HepG2 (cell line): Measurements from ENCODE around the gene COL18A1. TPM values are rescaled to one million over a fixed set of nuclear protein-coding genes. Genes with fewer than 3 reads are reported as not detected.

Experiments
- ATAC-seq: fragments of 200-7000 bp; cut with Tn5 transposase; 3 replicates; pipeline ENCODE4 v1.9.1; 2020; ENCODE audit warnings: mild to moderate bottlenecking, moderate library complexity
- BruUV-seq: library from RNA; stranded (reverse); fragments of 400-500 nt; replicated peaks from 2 replicates; lab custom pipeline; 2021; lab: Mats Ljungman, UMichigan
- CTCF ChIA-PET: fragments of 300-600 bp; formaldehyde crosslinking; extraction: SDS; loops from one replicate; lab custom pipeline; 2021; ENCODE audit warnings: low total read pairs, inconsistent platforms, low intra/inter-chr PET ratio; lab: Yijun Ruan, JAX
- POLR2A ChIA-PET: fragments of 350-600 bp; sonication (Branson Sonifier 250); formaldehyde crosslinking; loops from one replicate; lab custom pipeline; 2020; ENCODE audit warnings: antibody characterized with exemption, inconsistent platforms; lab: Yijun Ruan, JAX
- DNase-seq: peaks from one replicate; pipeline ENCODE4 v3.0.0-alpha.2; 2015; ENCODE audit warnings: low spot score
- FAIRE-seq: peaks from 3 replicates; lab custom pipeline; 2011; peaks lifted over from hg19 to GRCh38; lab: Jason Lieb, UNC
- H2AFZ ChIP-seq: one replicate; pipeline ENCODE4 v1.6.1; 2011; ENCODE audit warnings: low read length, inconsistent platforms
- H3K27ac ChIP-seq: fragments of 300-600 bp; 3 replicates; pipeline ENCODE4 v1.8.0; 2011; ENCODE audit warnings: mixed run types, mild to moderate bottlenecking, mixed read lengths, low read length, inconsistent platforms; ENCODE audit not compliant: insufficient read depth; ENCODE audit errors: extremely low read length
- H3K27me3 ChIP-seq, 2 experiments: fragments of 200-600 bp in 1 of 2; 2 replicates in 1 of 2; 3 replicates in 1 of 2; pipeline versions ENCODE4 v1.6.0 to v1.8.0; 2011; ENCODE audit warnings: low read length in 2 of 2, mild to moderate bottlenecking in 2 of 2, moderate library complexity in 2 of 2, inconsistent platforms in 1 of 2; ENCODE audit not compliant: insufficient read depth in 2 of 2, control insufficient read depth in 1 of 2
- H3K36me3 ChIP-seq, 2 experiments: fragments of 200-600 bp in 1 of 2; replicated peaks in 1 of 2; 2 replicates in 1 of 2; 3 replicates in 1 of 2; pipeline versions ENCODE4 v1.5.1 to v1.8.0; 2011; ENCODE audit warnings: low read length in 2 of 2, inconsistent platforms in 1 of 2; ENCODE audit not compliant: insufficient read depth in 2 of 2, control insufficient read depth in 1 of 2
- H3K4me1 ChIP-seq: 2 replicates; pipeline ENCODE4 v1.5.1; 2012; ENCODE audit warnings: low read length, inconsistent platforms; ENCODE audit not compliant: insufficient read depth
- H3K4me2 ChIP-seq: 2 replicates; pipeline ENCODE4 v1.6.0; 2011; ENCODE audit warnings: low read depth, low read length, inconsistent platforms
- H3K4me3 ChIP-seq, 3 experiments: fragments of 200-600 bp in 1 of 3; sonication (generic), shearing (Covaris generic) in 1 of 3; replicated peaks in 1 of 3; 2 replicates each; pipeline ENCODE4 v1.5.1; 2011 to 2016; ENCODE audit warnings: low read length in 3 of 3, inconsistent platforms in 2 of 3, low read depth in 2 of 3, mild to moderate bottlenecking in 2 of 3, control low read depth in 1 of 3, mixed read lengths in 1 of 3; ENCODE audit not compliant: insufficient read depth in 1 of 3
- H3K79me2 ChIP-seq: one replicate; pipeline ENCODE4 v1.6.1; 2011; ENCODE audit warnings: low read length, inconsistent platforms; ENCODE audit not compliant: insufficient read depth
- H3K9ac ChIP-seq: 2 replicates; pipeline ENCODE4 v1.6.0; 2011; ENCODE audit warnings: mild to moderate bottlenecking, low read depth, low read length, inconsistent platforms; ENCODE audit not compliant: insufficient read depth
- H3K9me3 ChIP-seq: 2 replicates; pipeline ENCODE4 v1.5.1; 2012; ENCODE audit warnings: mild to moderate bottlenecking, low read length
- H4K20me1 ChIP-seq: 2 replicates; pipeline ENCODE4 v1.6.0; 2011; ENCODE audit warnings: inconsistent platforms, mild to moderate bottlenecking, low read length, moderate library complexity; ENCODE audit not compliant: insufficient read depth
- ADNP ChIP-seq: sonication (generic); formaldehyde crosslinking; IDR thresholded peaks from 2 replicates; pipeline ENCODE4 v1.4.0; 2020; ENCODE audit warnings: missing genetic modification reagents
- GATAD1 ChIP-seq: IDR thresholded peaks from 2 replicates; pipeline ENCODE4 v1.6.1; 2016; ENCODE audit warnings: missing genetic modification reagents, missing compliant biosample characterization
- GATAD2A ChIP-seq: IDR thresholded peaks from 2 replicates; pipeline ENCODE4 v1.6.1; 2016
- JARID2 ChIP-seq: sonication (generic); formaldehyde crosslinking; IDR thresholded peaks from 2 replicates; pipeline ENCODE4 v1.8.1; 2023; ENCODE audit warnings: missing genetic modification reagents, inconsistent platforms; ENCODE audit not compliant: insufficient replicate concordance
- MXD1 ChIP-seq: sonication (generic); formaldehyde crosslinking; IDR thresholded peaks from 2 replicates; pipeline ENCODE4 v1.4.0; 2020; ENCODE audit warnings: mild to moderate bottlenecking, missing genetic modification reagents
- WIZ ChIP-seq: sonication (generic); formaldehyde crosslinking; IDR thresholded peaks from 2 replicates; pipeline ENCODE4 v1.5.1; 2020; ENCODE audit warnings: mild to moderate bottlenecking, missing genetic modification reagents
- ZBTB4 ChIP-seq: sonication (generic); formaldehyde crosslinking; IDR thresholded peaks from 2 replicates; pipeline ENCODE4 v1.4.0; 2020; ENCODE audit warnings: missing genetic modification reagents, mild to moderate bottlenecking, borderline replicate concordance
- ZNF382 ChIP-seq: sonication (generic); formaldehyde crosslinking; IDR thresholded peaks from 2 replicates; pipeline ENCODE4 v1.5.0; 2020; ENCODE audit warnings: missing genetic modification reagents, mild to moderate bottlenecking, borderline replicate concordance
- ZNF572 ChIP-seq: sonication (generic); formaldehyde crosslinking; IDR thresholded peaks from 2 replicates; pipeline ENCODE4 v1.5.1; 2020; ENCODE audit warnings: mild to moderate bottlenecking, missing genetic modification reagents
- ZZZ3 ChIP-seq: sonication (generic); formaldehyde crosslinking; IDR thresholded peaks from 2 replicates; pipeline ENCODE4 v1.4.0; 2020; ENCODE audit warnings: missing genetic modification reagents, mild to moderate bottlenecking, borderline replicate concordance
- whole genome bisulfite sequencing: methylation state at CpG from one replicate; pipeline ENCODE4 v1.1.6; 2017; ENCODE audit warnings: low lambda C conversion rate; 5-methylcytosine and 5-hydroxymethylcytosine counted together
- in situ Hi-C: cut with HindIII; loops from 2 replicates; pipeline ENCODE4 v1.10.0; 2017; ENCODE audit warnings: low pct_unique_long_range_greater_than_20kb; ENCODE audit not compliant: extremely low pct_ligation_motif_present
- intact Hi-C: fragments of 100-400 bp; cut with micrococcal nuclease; formaldehyde crosslinking; loops from one replicate; pipeline ENCODE4 v1.10.0; 2022; ENCODE audit not compliant: unreplicated experiment
- polyA plus RNA-seq, 8 experiments: library from polyadenylated mRNA; depleted of rRNA in 3 of 8; stranded (reverse) in 7 of 8; unstranded in 1 of 8; fragments of >200 nt; fragmentation: Illumina TruSeq in 4 of 8; extraction: Trizol in 4 of 8; gene quantifications; 2 replicates each; pipeline versions ENCODE4 v1.2.1 to v1.2.3, GENCODE V29; 2011 to 2016; ENCODE audit warnings: low read depth in 4 of 8, missing spikeins in 1 of 8, mixed read lengths in 1 of 8; ENCODE audit not compliant: insufficient read depth in 1 of 8
- total RNA-seq, 5 experiments: library from RNA; depleted of rRNA; stranded (reverse); fragments of >200 nt; fragmentation: Illumina TruSeq; extraction: Trizol; gene quantifications; 2 replicates each; pipeline ENCODE4 v1.2.3, GENCODE V29; 2016; ENCODE audit warnings: low read depth in 1 of 5
- TF ChIP-seq, protein P1 (sequence below): sonication (generic); formaldehyde crosslinking; IDR thresholded peaks from 2 replicates; pipeline ENCODE4 v1.4.0; 2020; ENCODE audit warnings: missing genetic modification reagents
- TF ChIP-seq, protein P2 (sequence below): sonication (generic); formaldehyde crosslinking; IDR thresholded peaks from 2 replicates; pipeline ENCODE4 v1.4.0; 2020; ENCODE audit warnings: missing genetic modification reagents

Gene COL18A1
- total and polyA plus RNA-seq, 2 of the 13 experiments (the other 11 are each of a cell fraction or from before 2014, with no cell fraction given): 79.0 to 102 TPM

GRCh38 chr21:45543371-45543709, 138.4 kb downstream of the COL18A1 start:
- Histone ChIP-seq H3K36me3 (no peaks in the 10 kb centered on the region), H3K4me1 (peaks cover 63% of the 10 kb centered on the region), H3K4me2 (peak overlapping the region; percentile 68), H3K27me3 (peaks cover 3 to 35% of the 10 kb centered on the region in 2 experiments; a peak in 4 of 5 replicates), H3K79me2 (peaks cover 34% of the 10 kb centered on the region), H3K9me3 (no peaks in the 10 kb centered on the region), H2AFZ (no peak overlapping the region), H3K9ac (peak overlapping the region; percentile 52; the same call in 1 of the 2 replicates), H4K20me1 (no peaks in the 10 kb centered on the region), H3K4me3 (peak overlapping the region in 2 of 3 experiments; percentile 77 to 80; a peak in 3 of 6 replicates), H3K27ac (no peak overlapping the region)
- WGBS: 35% methylated on average over 2 of the region's 11 CpGs
- CTCF ChIA-PET: no interaction called here
- no peak for FAIRE-seq
- intact Hi-C loops (no loop called here), in situ Hi-C loops (no loop called here)
- POLR2A ChIA-PET: interaction anchor here (0.6 to 2.4 kb wide), 4 partner anchors 13 to 74 kb away, joined by 3 to 15 read pairs (median 4); no protein-coding TSS in a partner anchor
- BruUV-seq: no TSS peak
- DNase-seq: no peak
- peak; percentile 11; the same call in 1 of the 3 replicates for ATAC-seq
- TF ChIP-seq WIZ (CRISPR knock-in tag) (no peak), MXD1 (no peak), JARID2 (no peak), ZZZ3 (CRISPR knock-in tag) (no peak), GATAD2A (no peak), ADNP (CRISPR knock-in tag) (no peak), ZNF572 (CRISPR knock-in tag) (0 out of 2 replicates have a peak, but pooled peaks have one; percentile 64), ZBTB4 (no peak), GATAD1 (no peak), ZNF382 (CRISPR knock-in tag) (no peak)
- TF ChIP-seq, protein P1, sequence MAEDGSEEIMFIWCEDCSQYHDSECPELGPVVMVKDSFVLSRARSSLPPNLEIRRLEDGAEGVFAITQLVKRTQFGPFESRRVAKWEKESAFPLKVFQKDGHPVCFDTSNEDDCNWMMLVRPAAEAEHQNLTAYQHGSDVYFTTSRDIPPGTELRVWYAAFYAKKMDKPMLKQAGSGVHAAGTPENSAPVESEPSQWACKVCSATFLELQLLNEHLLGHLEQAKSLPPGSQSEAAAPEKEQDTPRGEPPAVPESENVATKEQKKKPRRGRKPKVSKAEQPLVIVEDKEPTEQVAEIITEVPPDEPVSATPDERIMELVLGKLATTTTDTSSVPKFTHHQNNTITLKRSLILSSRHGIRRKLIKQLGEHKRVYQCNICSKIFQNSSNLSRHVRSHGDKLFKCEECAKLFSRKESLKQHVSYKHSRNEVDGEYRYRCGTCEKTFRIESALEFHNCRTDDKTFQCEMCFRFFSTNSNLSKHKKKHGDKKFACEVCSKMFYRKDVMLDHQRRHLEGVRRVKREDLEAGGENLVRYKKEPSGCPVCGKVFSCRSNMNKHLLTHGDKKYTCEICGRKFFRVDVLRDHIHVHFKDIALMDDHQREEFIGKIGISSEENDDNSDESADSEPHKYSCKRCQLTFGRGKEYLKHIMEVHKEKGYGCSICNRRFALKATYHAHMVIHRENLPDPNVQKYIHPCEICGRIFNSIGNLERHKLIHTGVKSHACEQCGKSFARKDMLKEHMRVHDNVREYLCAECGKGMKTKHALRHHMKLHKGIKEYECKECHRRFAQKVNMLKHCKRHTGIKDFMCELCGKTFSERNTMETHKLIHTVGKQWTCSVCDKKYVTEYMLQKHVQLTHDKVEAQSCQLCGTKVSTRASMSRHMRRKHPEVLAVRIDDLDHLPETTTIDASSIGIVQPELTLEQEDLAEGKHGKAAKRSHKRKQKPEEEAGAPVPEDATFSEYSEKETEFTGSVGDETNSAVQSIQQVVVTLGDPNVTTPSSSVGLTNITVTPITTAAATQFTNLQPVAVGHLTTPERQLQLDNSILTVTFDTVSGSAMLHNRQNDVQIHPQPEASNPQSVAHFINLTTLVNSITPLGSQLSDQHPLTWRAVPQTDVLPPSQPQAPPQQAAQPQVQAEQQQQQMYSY (CRISPR knock-in tag): no peak
- TF ChIP-seq, protein P2, sequence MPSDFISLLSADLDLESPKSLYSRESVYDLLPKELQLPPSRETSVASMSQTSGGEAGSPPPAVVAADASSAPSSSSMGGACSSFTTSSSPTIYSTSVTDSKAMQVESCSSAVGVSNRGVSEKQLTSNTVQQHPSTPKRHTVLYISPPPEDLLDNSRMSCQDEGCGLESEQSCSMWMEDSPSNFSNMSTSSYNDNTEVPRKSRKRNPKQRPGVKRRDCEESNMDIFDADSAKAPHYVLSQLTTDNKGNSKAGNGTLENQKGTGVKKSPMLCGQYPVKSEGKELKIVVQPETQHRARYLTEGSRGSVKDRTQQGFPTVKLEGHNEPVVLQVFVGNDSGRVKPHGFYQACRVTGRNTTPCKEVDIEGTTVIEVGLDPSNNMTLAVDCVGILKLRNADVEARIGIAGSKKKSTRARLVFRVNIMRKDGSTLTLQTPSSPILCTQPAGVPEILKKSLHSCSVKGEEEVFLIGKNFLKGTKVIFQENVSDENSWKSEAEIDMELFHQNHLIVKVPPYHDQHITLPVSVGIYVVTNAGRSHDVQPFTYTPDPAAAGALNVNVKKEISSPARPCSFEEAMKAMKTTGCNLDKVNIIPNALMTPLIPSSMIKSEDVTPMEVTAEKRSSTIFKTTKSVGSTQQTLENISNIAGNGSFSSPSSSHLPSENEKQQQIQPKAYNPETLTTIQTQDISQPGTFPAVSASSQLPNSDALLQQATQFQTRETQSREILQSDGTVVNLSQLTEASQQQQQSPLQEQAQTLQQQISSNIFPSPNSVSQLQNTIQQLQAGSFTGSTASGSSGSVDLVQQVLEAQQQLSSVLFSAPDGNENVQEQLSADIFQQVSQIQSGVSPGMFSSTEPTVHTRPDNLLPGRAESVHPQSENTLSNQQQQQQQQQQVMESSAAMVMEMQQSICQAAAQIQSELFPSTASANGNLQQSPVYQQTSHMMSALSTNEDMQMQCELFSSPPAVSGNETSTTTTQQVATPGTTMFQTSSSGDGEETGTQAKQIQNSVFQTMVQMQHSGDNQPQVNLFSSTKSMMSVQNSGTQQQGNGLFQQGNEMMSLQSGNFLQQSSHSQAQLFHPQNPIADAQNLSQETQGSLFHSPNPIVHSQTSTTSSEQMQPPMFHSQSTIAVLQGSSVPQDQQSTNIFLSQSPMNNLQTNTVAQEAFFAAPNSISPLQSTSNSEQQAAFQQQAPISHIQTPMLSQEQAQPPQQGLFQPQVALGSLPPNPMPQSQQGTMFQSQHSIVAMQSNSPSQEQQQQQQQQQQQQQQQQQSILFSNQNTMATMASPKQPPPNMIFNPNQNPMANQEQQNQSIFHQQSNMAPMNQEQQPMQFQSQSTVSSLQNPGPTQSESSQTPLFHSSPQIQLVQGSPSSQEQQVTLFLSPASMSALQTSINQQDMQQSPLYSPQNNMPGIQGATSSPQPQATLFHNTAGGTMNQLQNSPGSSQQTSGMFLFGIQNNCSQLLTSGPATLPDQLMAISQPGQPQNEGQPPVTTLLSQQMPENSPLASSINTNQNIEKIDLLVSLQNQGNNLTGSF (CRISPR knock-in tag): no peak
